Measurements from ENCODE around the gene FNBP1L.

Gene FNBP1L

GRCh38 chr1:93588206-93588605, 140.3 kb downstream of the FNBP1L start:
- TF ChIP-seq POLR2AphosphoS5 (IDR thresholded peaks at IDR 0.05; ENCODE audit: low read depth, low read length) (no peak), REST (IDR thresholded peaks at IDR 0.05; ENCODE audit: insufficient read depth in 1 of 2, low read depth in 2 of 2, low read length in 2 of 2) (no peak), TAF1 (IDR thresholded peaks at IDR 0.05; ENCODE audit: borderline replicate concordance, insufficient read depth, low read length) (no peak), SIN3A (IDR thresholded peaks at IDR 0.05; ENCODE audit: borderline replicate concordance, insufficient read depth, low read length) (peak; percentile 30; the same call in 1 of the 2 replicates), FOXP2 (optimal IDR thresholded peaks at IDR 0.05; ENCODE audit: borderline replicate concordance, extremely low read depth, extremely low read length, insufficient read depth) (no peak)

DNA sequence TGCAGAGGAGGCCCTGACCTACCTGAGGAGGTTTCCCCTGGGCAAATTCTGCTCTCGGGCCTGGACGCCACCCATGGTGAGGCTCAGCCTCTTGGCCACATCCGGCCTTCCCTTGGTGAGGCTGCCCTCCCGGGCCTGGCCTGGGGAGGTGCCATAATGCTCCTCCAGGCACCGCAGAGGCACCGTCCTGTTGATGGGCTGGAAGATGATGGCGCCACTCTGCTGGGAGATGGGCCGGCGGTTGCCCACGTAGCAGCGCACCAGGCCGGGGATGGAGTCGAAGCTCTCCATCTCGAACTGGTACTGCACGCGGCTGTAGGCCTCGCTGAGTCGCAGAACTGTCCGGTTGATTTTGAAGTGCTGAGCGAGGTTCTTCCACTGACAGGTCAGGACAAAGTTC, 141.0 kb downstream of the FNBP1L start:
- no peak for TF ChIP-seq POLR2AphosphoS5 (IDR thresholded peaks at IDR 0.05; ENCODE audit: low read depth, low read length)
- TF ChIP-seq REST (IDR thresholded peaks at IDR 0.05; ENCODE audit: insufficient read depth in 1 of 2, low read depth in 2 of 2, low read length in 2 of 2): no peak
- TF ChIP-seq SIN3A (IDR thresholded peaks at IDR 0.05; ENCODE audit: borderline replicate concordance, insufficient read depth, low read length): no peak
- TF ChIP-seq TAF1 (IDR thresholded peaks at IDR 0.05; ENCODE audit: borderline replicate concordance, insufficient read depth, low read length): no peak
- no peak for TF ChIP-seq FOXP2 (optimal IDR thresholded peaks at IDR 0.05; ENCODE audit: borderline replicate concordance, extremely low read depth, extremely low read length, insufficient read depth)

DNA sequence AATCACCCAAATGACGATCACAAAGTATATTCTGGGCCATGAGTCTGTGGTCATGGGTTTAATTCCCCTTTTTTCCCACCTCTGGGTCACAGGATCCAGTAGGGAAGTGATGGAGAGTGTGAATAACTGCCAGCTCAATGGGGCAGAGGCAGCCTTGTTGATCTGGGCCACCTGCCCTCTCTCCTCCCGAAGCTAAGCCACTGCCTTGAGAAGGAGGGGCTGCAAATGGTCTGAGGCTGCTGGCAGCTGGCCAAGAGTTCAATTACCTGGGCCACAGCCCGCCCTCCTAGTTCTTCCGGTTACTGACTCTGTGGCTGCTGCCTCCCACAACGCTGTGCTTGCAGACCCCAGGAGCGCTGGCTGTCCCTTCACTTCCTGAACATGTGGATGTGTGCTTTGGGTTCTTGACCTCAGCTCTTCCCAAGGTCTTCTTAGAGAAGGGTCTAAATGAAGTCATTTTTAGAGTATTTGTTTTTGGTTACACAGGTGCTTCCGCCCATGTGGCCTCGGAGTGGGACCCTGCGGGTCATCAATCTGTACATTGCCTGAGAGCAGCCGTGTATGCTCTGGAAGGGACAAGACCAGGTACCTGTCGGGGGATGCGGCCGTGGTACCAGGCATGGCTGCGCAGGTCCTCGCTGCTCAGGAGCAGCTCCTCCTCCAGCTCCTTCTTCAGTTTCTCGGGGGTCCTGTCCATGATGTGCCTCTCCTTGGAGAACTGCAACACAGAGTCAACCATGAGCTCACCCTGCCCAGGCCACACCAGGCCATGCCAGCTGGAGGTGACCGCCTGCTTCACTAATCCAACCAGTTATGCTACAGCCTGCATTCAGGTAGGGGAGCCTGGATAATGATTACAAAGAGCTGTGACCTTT, 144.0 kb downstream of the FNBP1L start:
- TF ChIP-seq SIN3A (IDR thresholded peaks at IDR 0.05; ENCODE audit: borderline replicate concordance, insufficient read depth, low read length) (no peak), TAF1 (IDR thresholded peaks at IDR 0.05; ENCODE audit: borderline replicate concordance, insufficient read depth, low read length) (0 out of 2 replicates have a peak, but pooled peaks have one; percentile 22), POLR2AphosphoS5 (IDR thresholded peaks at IDR 0.05; ENCODE audit: low read depth, low read length) (peak; percentile 50), FOXP2 (optimal IDR thresholded peaks at IDR 0.05; ENCODE audit: borderline replicate concordance, extremely low read depth, extremely low read length, insufficient read depth) (peak; percentile 69), REST (IDR thresholded peaks at IDR 0.05; ENCODE audit: insufficient read depth in 1 of 2, low read depth in 2 of 2, low read length in 2 of 2) (peak; percentile 7 to 72; a peak in 2 of 4 replicates)

DNA sequence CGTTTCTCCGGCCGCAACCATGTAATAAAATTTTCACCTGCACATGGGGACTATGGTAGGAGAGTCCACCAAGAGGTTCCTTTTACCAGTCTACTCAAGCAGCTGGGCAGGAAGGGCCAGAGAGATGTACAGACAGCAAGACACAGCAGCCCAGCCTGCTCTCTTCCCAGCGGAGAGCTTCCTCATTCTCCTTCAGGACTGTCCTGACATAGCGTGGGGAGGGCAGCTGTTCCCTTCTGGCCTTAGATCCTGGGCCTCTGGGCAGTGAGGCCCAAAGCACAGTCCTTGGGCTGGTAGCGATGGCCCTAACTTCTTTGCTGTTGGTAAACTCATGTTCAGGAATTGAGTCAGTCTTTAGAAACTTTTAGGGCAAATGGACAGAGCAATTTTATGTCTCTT, 144.6 kb downstream of the FNBP1L start:
- TF ChIP-seq POLR2AphosphoS5 (IDR thresholded peaks at IDR 0.05; ENCODE audit: low read depth, low read length): no peak
- TF ChIP-seq TAF1 (IDR thresholded peaks at IDR 0.05; ENCODE audit: borderline replicate concordance, insufficient read depth, low read length): no peak
- no peak for TF ChIP-seq REST (IDR thresholded peaks at IDR 0.05; ENCODE audit: insufficient read depth in 1 of 2, low read depth in 2 of 2, low read length in 2 of 2)
- no peak for TF ChIP-seq FOXP2 (optimal IDR thresholded peaks at IDR 0.05; ENCODE audit: borderline replicate concordance, extremely low read depth, extremely low read length, insufficient read depth)
- no peak for TF ChIP-seq SIN3A (IDR thresholded peaks at IDR 0.05; ENCODE audit: borderline replicate concordance, insufficient read depth, low read length)
